OCI-LY7 (cell line): ENCODE data around the gene RNASEH1.

Source experiments
- EZH2phosphoT487 ChIP-seq: fragments of 200-600 bp; sonication (generic); IDR thresholded peaks from 2 replicates; pipeline ENCODE4 v1.6.1; 2018; ENCODE audit warnings: low read depth, borderline replicate concordance, mild to moderate bottlenecking, mixed run types, antibody characterized with exemption, low read length, moderate library complexity, mixed read lengths
- TF ChIP-seq, protein P1 (sequence below): fragments of 200-600 bp; sonication (generic); conservative IDR thresholded peaks from 2 replicates; pipeline ENCODE4 v1.5.1; 2014; ENCODE audit warnings: mild to moderate bottlenecking, antibody characterized with exemption, low read length, moderate library complexity, mixed read lengths

DNA sequence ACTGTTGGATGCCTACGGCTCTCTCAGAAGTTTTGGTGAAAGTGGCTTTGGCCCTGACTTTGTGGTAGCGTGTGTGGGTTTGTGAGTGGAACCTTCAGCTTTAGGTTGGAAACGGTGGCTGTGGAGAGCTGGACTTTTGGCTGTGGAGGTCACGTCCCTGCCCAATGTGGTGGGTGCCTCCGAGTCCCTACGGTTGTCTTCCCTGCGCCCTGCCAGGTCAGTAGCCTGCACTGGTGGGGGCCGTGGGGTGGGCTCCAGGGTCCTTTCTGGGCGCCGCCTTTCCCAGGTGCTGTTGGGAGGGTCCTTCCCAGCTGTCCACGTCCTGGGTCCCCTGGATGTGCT lies 47.9 kb upstream of the RNASEH1 start:
- TF ChIP-seq, protein P1, sequence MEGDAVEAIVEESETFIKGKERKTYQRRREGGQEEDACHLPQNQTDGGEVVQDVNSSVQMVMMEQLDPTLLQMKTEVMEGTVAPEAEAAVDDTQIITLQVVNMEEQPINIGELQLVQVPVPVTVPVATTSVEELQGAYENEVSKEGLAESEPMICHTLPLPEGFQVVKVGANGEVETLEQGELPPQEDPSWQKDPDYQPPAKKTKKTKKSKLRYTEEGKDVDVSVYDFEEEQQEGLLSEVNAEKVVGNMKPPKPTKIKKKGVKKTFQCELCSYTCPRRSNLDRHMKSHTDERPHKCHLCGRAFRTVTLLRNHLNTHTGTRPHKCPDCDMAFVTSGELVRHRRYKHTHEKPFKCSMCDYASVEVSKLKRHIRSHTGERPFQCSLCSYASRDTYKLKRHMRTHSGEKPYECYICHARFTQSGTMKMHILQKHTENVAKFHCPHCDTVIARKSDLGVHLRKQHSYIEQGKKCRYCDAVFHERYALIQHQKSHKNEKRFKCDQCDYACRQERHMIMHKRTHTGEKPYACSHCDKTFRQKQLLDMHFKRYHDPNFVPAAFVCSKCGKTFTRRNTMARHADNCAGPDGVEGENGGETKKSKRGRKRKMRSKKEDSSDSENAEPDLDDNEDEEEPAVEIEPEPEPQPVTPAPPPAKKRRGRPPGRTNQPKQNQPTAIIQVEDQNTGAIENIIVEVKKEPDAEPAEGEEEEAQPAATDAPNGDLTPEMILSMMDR: no peak
- no peak for TF ChIP-seq EZH2phosphoT487
